ENCODE measurements around the gene MAMLD1. TPM values are rescaled to one million over a fixed set of nuclear protein-coding genes. Genes with fewer than 3 reads are reported as not detected.

Gene MAMLD1, protein sequence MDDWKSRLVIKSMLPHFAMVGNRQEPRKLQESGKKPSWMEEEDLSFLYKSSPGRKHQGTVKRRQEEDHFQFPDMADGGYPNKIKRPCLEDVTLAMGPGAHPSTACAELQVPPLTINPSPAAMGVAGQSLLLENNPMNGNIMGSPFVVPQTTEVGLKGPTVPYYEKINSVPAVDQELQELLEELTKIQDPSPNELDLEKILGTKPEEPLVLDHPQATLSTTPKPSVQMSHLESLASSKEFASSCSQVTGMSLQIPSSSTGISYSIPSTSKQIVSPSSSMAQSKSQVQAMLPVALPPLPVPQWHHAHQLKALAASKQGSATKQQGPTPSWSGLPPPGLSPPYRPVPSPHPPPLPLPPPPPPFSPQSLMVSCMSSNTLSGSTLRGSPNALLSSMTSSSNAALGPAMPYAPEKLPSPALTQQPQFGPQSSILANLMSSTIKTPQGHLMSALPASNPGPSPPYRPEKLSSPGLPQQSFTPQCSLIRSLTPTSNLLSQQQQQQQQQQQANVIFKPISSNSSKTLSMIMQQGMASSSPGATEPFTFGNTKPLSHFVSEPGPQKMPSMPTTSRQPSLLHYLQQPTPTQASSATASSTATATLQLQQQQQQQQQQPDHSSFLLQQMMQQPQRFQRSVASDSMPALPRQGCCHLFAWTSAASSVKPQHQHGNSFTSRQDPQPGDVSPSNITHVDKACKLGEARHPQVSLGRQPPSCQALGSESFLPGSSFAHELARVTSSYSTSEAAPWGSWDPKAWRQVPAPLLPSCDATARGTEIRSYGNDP
- total RNA-seq (10 to 100 TPM in 1 of 9 donors, 1 to 10 TPM in 8; 1.4 to 11.2 (median 6.1) TPM), polyA plus RNA-seq (10 to 100 TPM in 1 of 3 donors, 1 to 10 TPM in 2; 3.2 to 10.4 (median 7.3) TPM)
- long read RNA-seq, donor 1 = 0 reads
- long read RNA-seq, donor 2, full-length matches to known transcripts = 1 of 1 reads
- long read RNA-seq, donor 2, partial matches to known transcripts = 0 of 1 reads
- long read RNA-seq, donor 2, other reads (novel, unspliced or antisense) = 0 of 1 reads
- long read RNA-seq, donor 3 = 0 reads
- long read RNA-seq, donor 4, partial matches to known transcripts = 0 of 1 reads
- long read RNA-seq, donor 4, other reads (novel, unspliced or antisense) = 1 of 1 reads
- long read RNA-seq, donor 5, partial matches to known transcripts = 1 of 1 reads
- long read RNA-seq, donor 5, other reads (novel, unspliced or antisense) = 0 of 1 reads
- long read RNA-seq, donor 6 = 0 reads
- long read RNA-seq, donor 7 = 0 reads
- long read RNA-seq, donor 8 = 0 reads
- long read RNA-seq, donor 9 = 0 reads
- long read RNA-seq, donor 10 = 0 reads

DNA sequence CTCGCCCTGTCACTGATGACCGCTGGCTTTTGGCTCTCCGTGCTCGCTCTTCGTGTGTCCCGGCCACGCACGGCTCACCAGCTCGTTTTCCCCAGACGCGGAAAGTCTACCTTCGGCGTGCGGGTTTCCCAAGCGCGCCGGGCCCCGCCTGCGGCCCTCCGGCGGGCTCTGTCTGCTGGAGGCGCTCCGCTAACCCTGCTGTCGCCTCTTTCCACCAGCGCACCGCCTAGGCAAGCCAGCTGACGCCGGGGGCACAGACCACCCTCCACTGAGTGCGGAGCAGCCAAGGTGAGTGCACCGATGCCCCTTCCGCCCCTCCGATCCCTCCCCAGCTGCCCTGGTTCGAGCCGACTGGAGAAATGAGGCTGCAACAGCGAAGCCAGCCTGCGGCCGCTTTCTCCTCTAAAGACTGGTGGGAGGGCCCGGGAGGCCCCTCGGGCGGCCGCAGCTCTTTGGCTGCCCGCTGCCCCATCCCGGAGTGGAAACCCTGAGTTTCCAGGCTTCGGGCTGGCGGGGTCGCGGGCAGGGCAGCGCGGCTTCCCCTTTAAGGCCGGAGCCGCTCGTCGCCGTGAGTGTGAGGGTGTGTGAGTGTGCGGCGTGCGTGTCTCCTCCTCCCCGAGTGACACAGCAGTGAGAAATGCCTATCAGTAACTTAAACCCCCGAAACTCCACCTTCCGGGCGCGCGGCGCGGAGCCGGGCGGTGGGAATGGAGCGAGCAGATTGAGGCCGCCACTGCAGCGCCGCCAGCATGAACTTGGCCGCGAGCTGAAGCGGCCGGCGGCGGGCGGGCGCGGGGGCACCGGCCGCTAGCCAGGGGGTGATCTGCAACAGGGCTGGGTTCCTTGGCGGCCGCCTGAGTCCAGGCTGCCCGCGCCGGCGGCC is at the start of gene MAMLD1:
TSS of gene MAMLD1 (plus strand) at position 719 of the 883 bp plus-strand sequence. CDS start 82,200 bp downstream, outside the sequence.
- 0 to 54% (median 14%) methylated on average over 2 to 88 of the region's 88 CpGs for WGBS, 4 donors
- intact Hi-C loops (cut with DNase I) = no loop called here

DNA sequence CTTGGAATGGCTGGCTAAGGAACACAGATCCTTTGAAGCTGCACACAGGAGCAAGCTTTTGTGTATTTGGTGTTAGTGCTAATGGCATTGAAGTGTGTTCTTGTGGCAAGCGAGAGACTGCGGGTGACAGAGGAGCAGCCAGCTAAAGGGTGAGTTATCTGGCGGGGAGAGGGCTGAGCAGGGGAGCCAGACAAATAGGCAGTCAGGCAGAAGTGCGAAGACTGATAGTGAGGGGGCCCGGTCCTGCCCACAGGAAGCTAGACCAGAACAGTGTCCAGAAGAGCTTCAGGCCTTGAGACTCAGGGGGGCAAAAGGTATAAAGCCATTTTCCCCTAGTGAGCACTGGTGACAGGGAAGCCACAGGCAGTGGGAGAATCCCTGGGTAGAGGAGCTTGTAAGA is 49.6 kb upstream of the MAMLD1 start:
- intact Hi-C loops (cut with DNase I) = no loop called here
- Histone ChIP-seq H3K4me3 (no peak overlapping the region), H3K4me1 (replicated peaks in 1 of 2) (no peaks in the 10 kb centered on the region), H3K27me3 (no peaks in the 10 kb centered on the region), H3K9me3 (replicated peaks in 1 of 3) (no peaks in the 10 kb centered on the region), H3K36me3 (replicated peaks in 1 of 2) (no peaks in the 10 kb centered on the region), H3K27ac (no peak overlapping the region)
- TF ChIP-seq POLR2A (IDR thresholded peaks at IDR 0.05) = no peak
- TF ChIP-seq, protein P1, sequence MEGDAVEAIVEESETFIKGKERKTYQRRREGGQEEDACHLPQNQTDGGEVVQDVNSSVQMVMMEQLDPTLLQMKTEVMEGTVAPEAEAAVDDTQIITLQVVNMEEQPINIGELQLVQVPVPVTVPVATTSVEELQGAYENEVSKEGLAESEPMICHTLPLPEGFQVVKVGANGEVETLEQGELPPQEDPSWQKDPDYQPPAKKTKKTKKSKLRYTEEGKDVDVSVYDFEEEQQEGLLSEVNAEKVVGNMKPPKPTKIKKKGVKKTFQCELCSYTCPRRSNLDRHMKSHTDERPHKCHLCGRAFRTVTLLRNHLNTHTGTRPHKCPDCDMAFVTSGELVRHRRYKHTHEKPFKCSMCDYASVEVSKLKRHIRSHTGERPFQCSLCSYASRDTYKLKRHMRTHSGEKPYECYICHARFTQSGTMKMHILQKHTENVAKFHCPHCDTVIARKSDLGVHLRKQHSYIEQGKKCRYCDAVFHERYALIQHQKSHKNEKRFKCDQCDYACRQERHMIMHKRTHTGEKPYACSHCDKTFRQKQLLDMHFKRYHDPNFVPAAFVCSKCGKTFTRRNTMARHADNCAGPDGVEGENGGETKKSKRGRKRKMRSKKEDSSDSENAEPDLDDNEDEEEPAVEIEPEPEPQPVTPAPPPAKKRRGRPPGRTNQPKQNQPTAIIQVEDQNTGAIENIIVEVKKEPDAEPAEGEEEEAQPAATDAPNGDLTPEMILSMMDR (IDR thresholded peaks at IDR 0.05) = no peak
- 71 to 82% (median 74%) methylated on average over 5 of the region's 5 CpGs for WGBS, 4 donors
- DNase-seq = no peak

More for the DNA sequence above, at the start of gene MAMLD1:
- Histone ChIP-seq H3K9me3 (replicated peaks in 1 of 3) (no peaks in the 10 kb centered on the region), H3K4me1 (replicated peaks in 1 of 2) (peaks cover 0 to 4% of the 10 kb centered on the region in 2 donors), H3K36me3 (replicated peaks in 1 of 2) (no peaks in the 10 kb centered on the region), H3K4me3 (peak within 1 kb of the TSS in 2 of 4 donors; percentile 43 to 63), H3K27me3 (no peaks in the 10 kb centered on the region), H3K27ac (peak within 1 kb of the TSS in 4 of 5 donors; percentile 63 to 91 (median 86))
- peak; percentile 70 to 86 (median 72) for DNase-seq
- TF ChIP-seq, protein P1 (IDR thresholded peaks at IDR 0.05) = no peak
- TF ChIP-seq POLR2A (IDR thresholded peaks at IDR 0.05) = peak; percentile 32 to 81

DNA sequence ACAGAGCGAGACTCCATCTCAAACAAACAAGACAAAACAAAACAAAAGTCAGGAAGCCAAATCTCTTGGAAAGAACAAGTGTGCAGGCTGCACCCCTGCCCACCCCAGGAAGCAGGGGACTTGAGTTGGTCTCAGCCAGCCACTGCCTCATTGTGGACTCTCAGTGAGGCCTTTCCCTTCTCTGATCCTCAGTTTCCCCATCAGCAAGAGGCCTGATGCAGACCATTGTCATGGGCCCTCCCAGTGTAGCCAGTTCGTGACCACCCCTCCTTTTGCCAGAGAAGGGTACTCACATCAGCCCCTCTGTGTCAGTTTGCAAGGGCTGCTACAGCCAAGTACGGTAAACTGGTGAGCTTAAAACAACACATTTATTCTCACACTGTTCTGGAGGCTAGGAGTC is 48.9 kb upstream of the MAMLD1 start:
- TF ChIP-seq, protein P1 (IDR thresholded peaks at IDR 0.05) = no peak
- TF ChIP-seq POLR2A (IDR thresholded peaks at IDR 0.05) = no peak
- no peaks in the 10 kb centered on the region for H3K36me3 ChIP-seq (replicated peaks in 1 of 2)
- no peaks in the 10 kb centered on the region for H3K27me3 ChIP-seq
- H3K4me1 ChIP-seq (replicated peaks in 1 of 2) = no peaks in the 10 kb centered on the region
- no peaks in the 10 kb centered on the region for H3K9me3 ChIP-seq (replicated peaks in 1 of 3)
- 76 to 90% (median 83%) methylated on average over 3 of the region's 3 CpGs for WGBS, 4 donors
- intact Hi-C loops (cut with DNase I) = no loop called here
- no peak for DNase-seq
- H3K27ac ChIP-seq = no peak overlapping the region
- H3K4me3 ChIP-seq = no peak overlapping the region
